DMS53 (cell line): ENCODE measurements around the gene LRCOL1.

Source experiments
- DNase-seq: peaks from one replicate; lab custom pipeline; 2025; lab: John Stamatoyannopoulos, UW

LRCOL1 gene

GRCh38 chr12:132619071-132619385 is 8.6 kb upstream of the LRCOL1 start:
- no peak for DNase-seq

GRCh38 chr12:132618683-132619043 is 8.3 kb upstream of the LRCOL1 start, which contains the start of gene P2RX2:
Gene P2RX2 (plus strand): TSS chr12:132618776. CDS start chr12:132618817, 41 bp downstream.
- DNase-seq, result peak; percentile 47

- peak; percentile 56 for DNase-seq
Measured at GRCh38 chr12:132617822-132618682, 7.7 kb upstream of the LRCOL1 start.

- no peak for DNase-seq
Measured at GRCh38 chr12:132617135-132617701, 6.8 kb upstream of the LRCOL1 start.

- DNase-seq, result no peak
Measured at GRCh38 chr12:132615579-132616038, 5.2 kb upstream of the LRCOL1 start.

- DNase-seq, result peak; percentile 89
Measured at GRCh38 chr12:132614861-132615578, 4.6 kb upstream of the LRCOL1 start.

GRCh38 chr12:132614029-132614428 is 3.6 kb upstream of the LRCOL1 start:
- no peak for DNase-seq

GRCh38 chr12:132611620-132612019 is 1.2 kb upstream of the LRCOL1 start:
- DNase-seq, result no peak

GRCh38 chr12:132610866-132611602 is 652 bp upstream of the LRCOL1 start:
- no peak for DNase-seq

- DNase-seq, result peak; percentile 36
Measured at GRCh38 chr12:132608231-132609171, 1.9 kb downstream of the LRCOL1 start.

GRCh38 chr12:132606927-132607326 is 3.5 kb downstream of the LRCOL1 start:
- DNase-seq, result no peak

- DNase-seq, result peak; percentile 54
Measured at GRCh38 chr12:132606466-132606865, 3.9 kb downstream of the LRCOL1 start.

- no peak for DNase-seq
Measured at GRCh38 chr12:132605892-132606291, 4.5 kb downstream of the LRCOL1 start.

- no peak for DNase-seq
Measured at GRCh38 chr12:132604668-132605441, 5.5 kb downstream of the LRCOL1 start.

- DNase-seq, result no peak
Measured at GRCh38 chr12:132604151-132604618, 6.2 kb downstream of the LRCOL1 start.

- DNase-seq, result no peak
Measured at GRCh38 chr12:132603240-132604150, 6.9 kb downstream of the LRCOL1 start.

GRCh38 chr12:132602572-132603239 is 7.7 kb downstream of the LRCOL1 start:
- DNase-seq, result no peak

- DNase-seq, result peak; percentile 75
Measured at GRCh38 chr12:132601171-132601883, 9.1 kb downstream of the LRCOL1 start.
